K562 (cell line): ENCODE results near the gene AGRN. TPM values are rescaled to one million over a fixed set of nuclear protein-coding genes. Genes with fewer than 3 reads are reported as not detected.
A peak's percentile ranks its signal among the peaks of the same experiment; 100 is the strongest.

Experiments used
- ATAC-seq: fragments of 200-7000 bp; cut with Tn5 transposase; 3 replicates; pipeline ENCODE4 v1.9.1; 2020; ENCODE audit warnings: moderate library complexity
- BruUV-seq: library from RNA; stranded (reverse); fragments of 400-500 nt; replicated peaks from 2 replicates; lab custom pipeline; 2021; lab: Mats Ljungman, UMichigan
- CTCF ChIA-PET: fragments of 300-600 bp; formaldehyde crosslinking; extraction: SDS; loops from one replicate; lab custom pipeline; 2021; ENCODE audit warnings: low intra/inter-chr PET ratio; lab: Yijun Ruan, JAX
- POLR2A ChIA-PET: fragments of 300-600, 350-650 bp; sonication (Branson Sonifier 250); formaldehyde crosslinking; extraction: SDS; loops from one replicate; lab custom pipeline; 2021; ENCODE audit warnings: antibody characterized with exemption, inconsistent platforms; lab: Yijun Ruan, JAX
- DNase-seq, 4 experiments: peaks; one replicate each; pipeline versions ENCODE4 v3.0.0 to v3.0.0-alpha.2; 2011 to 2018; ENCODE audit warnings: low spot score in 3 of 4, mixed read lengths in 3 of 4; ENCODE audit errors: extremely low read depth in 1 of 4
- FAIRE-seq: peaks from 2 replicates; lab custom pipeline; 2011; peaks lifted over from hg19 to GRCh38; lab: Jason Lieb, UNC
- H2AFZ ChIP-seq: 2 replicates; pipeline ENCODE4 v1.6.0; 2011; ENCODE audit warnings: low read depth, low read length, control low read depth, inconsistent platforms
- H3K27ac ChIP-seq: fragments of 200-600 bp; 3 replicates; pipeline ENCODE4 v1.8.0; 2011; ENCODE audit warnings: low read depth, mild to moderate bottlenecking, control low read depth, inconsistent platforms, low read length, moderate library complexity, mixed read lengths; ENCODE audit errors: extremely low read depth
- H3K27me3 ChIP-seq, 2 experiments: fragments of 300-600 bp in 1 of 2; 2 replicates in 1 of 2; 3 replicates in 1 of 2; pipeline versions ENCODE4 v1.6.0 to v1.8.0; 2011; ENCODE audit warnings: inconsistent platforms in 2 of 2, low read length in 2 of 2, mild to moderate bottlenecking in 1 of 2, mixed read lengths in 1 of 2, moderate library complexity in 1 of 2; ENCODE audit not compliant: control insufficient read depth in 2 of 2, insufficient read depth in 2 of 2
- H3K36me3 ChIP-seq: fragments of 300-600 bp; 3 replicates; pipeline ENCODE4 v1.8.0; 2011; ENCODE audit warnings: mild to moderate bottlenecking, low read length, inconsistent platforms; ENCODE audit not compliant: control insufficient read depth, insufficient read depth
- H3K4me1 ChIP-seq, 2 experiments: fragments of 200-600 bp in 1 of 2; replicated peaks in 1 of 2; 2 replicates in 1 of 2; 3 replicates in 1 of 2; pipeline versions ENCODE4 v1.5.1 to v1.8.0; 2011; ENCODE audit warnings: inconsistent platforms in 2 of 2, low read length in 2 of 2, mild to moderate bottlenecking in 1 of 2, mixed read lengths in 1 of 2, moderate library complexity in 1 of 2; ENCODE audit not compliant: control insufficient read depth in 2 of 2, insufficient read depth in 2 of 2
- H3K4me2 ChIP-seq: 2 replicates; pipeline ENCODE4 v1.6.1; 2011; ENCODE audit warnings: low read length, control low read depth, inconsistent platforms, mixed read lengths; ENCODE audit not compliant: insufficient read depth
- H3K4me3 ChIP-seq: fragments of 200-600 bp; sonication (generic), shearing (Covaris generic); 2 replicates; pipeline ENCODE4 v1.5.1; 2016; ENCODE audit warnings: control low read depth, inconsistent platforms
- H3K79me2 ChIP-seq: fragments of 200-600 bp; 3 replicates; pipeline ENCODE4 v1.8.0; 2011; ENCODE audit warnings: low read length, inconsistent platforms; ENCODE audit not compliant: control insufficient read depth, insufficient read depth
- H3K9ac ChIP-seq, 2 experiments: 2 replicates each; pipeline versions ENCODE4 v1.6.0 to v1.6.1; 2011; ENCODE audit warnings: low read depth in 2 of 2, low read length in 2 of 2, control low read depth in 1 of 2, inconsistent platforms in 1 of 2, mild to moderate bottlenecking in 1 of 2, mixed read lengths in 1 of 2; ENCODE audit not compliant: insufficient read depth in 1 of 2
- H3K9me1 ChIP-seq: one replicate; pipeline ENCODE4 v1.6.0; 2011; ENCODE audit warnings: inconsistent platforms, mild to moderate bottlenecking, low read length, moderate library complexity; ENCODE audit not compliant: control insufficient read depth, insufficient read depth
- H3K9me3 ChIP-seq: replicated peaks from 2 replicates; pipeline ENCODE4 v1.5.1; 2011; ENCODE audit warnings: low read depth, low read length, inconsistent platforms; ENCODE audit not compliant: control insufficient read depth, insufficient read depth
- H4K20me1 ChIP-seq: replicated peaks from 2 replicates; pipeline ENCODE4 v1.6.1; 2011; ENCODE audit warnings: low read length, inconsistent platforms, mixed read lengths; ENCODE audit not compliant: control insufficient read depth, insufficient read depth
- ETV5 ChIP-seq: sonication (generic); formaldehyde crosslinking; IDR thresholded peaks from 2 replicates; pipeline ENCODE4 v1.4.0; 2020; ENCODE audit warnings: low read depth, mild to moderate bottlenecking, missing genetic modification reagents
- FOXJ2 ChIP-seq: fragments of 200-800 bp; sonication (Bioruptor generic); IDR thresholded peaks from 2 replicates; pipeline ENCODE4 v1.6.1; 2016; ENCODE audit warnings: missing genetic modification characterization, missing compliant biosample characterization
- PCBP1 ChIP-seq: fragments of 200-400 bp; formaldehyde crosslinking; IDR thresholded peaks from 2 replicates; pipeline ENCODE4 v1.6.1; 2018; ENCODE audit warnings: mild to moderate bottlenecking, low read depth, low read length; ENCODE audit not compliant: poor library complexity, severe bottlenecking
- THAP12 ChIP-seq: fragments of 250-450 bp; sonication (Bioruptor Pico); IDR thresholded peaks from 2 replicates; pipeline ENCODE4 v1.9.0; 2021; ENCODE audit warnings: mild to moderate bottlenecking, inconsistent platforms
- ZNF134 ChIP-seq: fragments of 250-450 bp; sonication (Bioruptor Pico); conservative IDR thresholded peaks from 2 replicates; pipeline ENCODE4 v1.4.0; 2020
- WGBS: fragments of 100-300 bp; shearing (Covaris generic); methylation state at CpG from one replicate; pipeline ENCODE4 v1.1.6; 2016; ENCODE audit warnings: low coverage, mixed read lengths; ENCODE audit not compliant: insufficient coverage; ENCODE audit errors: missing lambda C conversion rate; 5-methylcytosine and 5-hydroxymethylcytosine counted together
- in situ Hi-C: fragments of 300-500 bp; cut with MboI; formaldehyde crosslinking; loops from 4 replicates; pipeline ENCODE4 v1.15.0; 2018; ENCODE audit warnings: inconsistent platforms, mixed read lengths
- intact Hi-C: fragments of 100-400 bp; cut with micrococcal nuclease; formaldehyde crosslinking; loops from 2 replicates; pipeline ENCODE4 v1.14.2; 2022
- polyA plus RNA-seq, 8 experiments: library from polyadenylated mRNA; depleted of rRNA in 4 of 8; stranded (reverse) in 5 of 8; unstranded in 3 of 8; fragments of >200 nt; fragmentation: Nextera tagmentation in 2 of 8; fragmentation: Illumina TruSeq in 1 of 8; extraction: Ambion mirVana in 2 of 8; extraction: Trizol in 1 of 8; gene quantifications; 2 replicates each; pipeline versions ENCODE4 v1.2.1 to v1.2.3, GENCODE V29; 2011 to 2014; ENCODE audit warnings: inconsistent platforms in 1 of 8, missing spikeins in 1 of 8
- total RNA-seq, 7 experiments: library from RNA; depleted of rRNA in 6 of 7; stranded (reverse); fragments of >200 nt in 6 of 7; fragmentation: Illumina TruSeq in 2 of 7; extraction: Trizol in 2 of 7; gene quantifications; 2 replicates each; pipeline versions ENCODE4 v1.2.1 to v1.2.3, GENCODE V29; 2011 to 2021; ENCODE audit warnings: low replicate concordance in 1 of 7
- TF ChIP-seq, protein P1 (sequence below): fragments of 250-450 bp; sonication (Bioruptor Pico); IDR thresholded peaks from 2 replicates; pipeline ENCODE4 v1.5.0; 2022; ENCODE audit warnings: mild to moderate bottlenecking

AGRN gene
- total and polyA plus RNA-seq, 9 of the 15 experiments (the other 6 are each of a cell fraction or from before 2014, with no cell fraction given): 0.04 to 111 (median 18.1) TPM

- Histone ChIP-seq H4K20me1 (no peaks in the 10 kb centered on the region), H3K27ac (no peak overlapping the region), H3K4me1 (peaks cover 0 to 74% of the 10 kb centered on the region in 2 experiments; a peak in 3 of 5 replicates), H3K36me3 (no peaks in the 10 kb centered on the region), H3K79me2 (no peaks in the 10 kb centered on the region), H3K9ac (no peak overlapping the region), H3K4me3 (no peak overlapping the region), H3K9me3 (peaks cover 3% of the 10 kb centered on the region), H3K27me3 (peaks cover 4 to 49% of the 10 kb centered on the region in 2 experiments; a peak in 3 of 5 replicates), H3K4me2 (no peak overlapping the region), H2AFZ (no peak overlapping the region), H3K9me1 (no peaks in the 10 kb centered on the region)
- no peak for FAIRE-seq
- DNase-seq: no peak
- CTCF ChIA-PET: no interaction called here
- BruUV-seq: no TSS peak
- in situ Hi-C loops: no loop called here
- intact Hi-C loops: no loop called here
- POLR2A ChIA-PET: interaction anchor here (1.0 kb wide), 1 partner anchor 9 kb away, joined by 3 read pairs; no protein-coding TSS in a partner anchor
- ATAC-seq: no peak
- 36% methylated on average over 11 of the region's 11 CpGs for WGBS
- TF ChIP-seq, protein P1, sequence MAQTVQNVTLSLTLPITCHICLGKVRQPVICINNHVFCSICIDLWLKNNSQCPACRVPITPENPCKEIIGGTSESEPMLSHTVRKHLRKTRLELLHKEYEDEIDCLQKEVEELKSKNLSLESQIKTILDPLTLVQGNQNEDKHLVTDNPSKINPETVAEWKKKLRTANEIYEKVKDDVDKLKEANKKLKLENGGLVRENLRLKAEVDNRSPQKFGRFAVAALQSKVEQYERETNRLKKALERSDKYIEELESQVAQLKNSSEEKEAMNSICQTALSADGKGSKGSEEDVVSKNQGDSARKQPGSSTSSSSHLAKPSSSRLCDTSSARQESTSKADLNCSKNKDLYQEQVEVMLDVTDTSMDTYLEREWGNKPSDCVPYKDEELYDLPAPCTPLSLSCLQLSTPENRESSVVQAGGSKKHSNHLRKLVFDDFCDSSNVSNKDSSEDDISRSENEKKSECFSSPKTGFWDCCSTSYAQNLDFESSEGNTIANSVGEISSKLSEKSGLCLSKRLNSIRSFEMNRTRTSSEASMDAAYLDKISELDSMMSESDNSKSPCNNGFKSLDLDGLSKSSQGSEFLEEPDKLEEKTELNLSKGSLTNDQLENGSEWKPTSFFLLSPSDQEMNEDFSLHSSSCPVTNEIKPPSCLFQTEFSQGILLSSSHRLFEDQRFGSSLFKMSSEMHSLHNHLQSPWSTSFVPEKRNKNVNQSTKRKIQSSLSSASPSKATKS (CRISPR knock-in tag): no peak
- TF ChIP-seq THAP12 (CRISPR knock-in tag) (no peak), FOXJ2 (no peak), ETV5 (CRISPR knock-in tag) (no peak), PCBP1 (peak; percentile 17), ZNF134 (CRISPR knock-in tag) (no peak)
Observed at GRCh38 chr1:974293-974640, 45.7 kb upstream of the AGRN start.
